Parathyroid adenoma (tissue), 2 donors: ENCODE measurements around the gene ABHD18.
"Not testable (repeated sequence)": the region's sequence is repeated elsewhere in the genome, so short reads cannot be mapped to it uniquely, and the experiment has no call there.

Experiments used
- H2AFZ ChIP-seq: fragments of 300-600 bp; sonication (generic); one replicate; pipeline ENCODE4 v1.7.0; 2017; ENCODE audit warnings: antibody characterized with exemption, mild to moderate bottlenecking
- H3K27ac ChIP-seq: fragments of 300-600 bp; sonication (generic); one replicate; pipeline ENCODE4 v1.7.0; 2017
- H3K27me3 ChIP-seq: fragments of 300-600 bp; sonication (generic); one replicate; pipeline ENCODE4 v1.7.0; 2017; ENCODE audit warnings: low read length; ENCODE audit not compliant: control insufficient read depth, insufficient read depth
- H3K36me3 ChIP-seq: fragments of 300-600 bp; sonication (generic); one replicate; pipeline ENCODE4 v1.7.0; 2017; ENCODE audit warnings: low read length; ENCODE audit not compliant: control insufficient read depth, insufficient read depth
- H3K4me1 ChIP-seq: fragments of 300-600 bp; sonication (generic); one replicate; pipeline ENCODE4 v1.7.0; 2017; ENCODE audit warnings: control low read depth
- H3K4me2 ChIP-seq: fragments of 300-600 bp; sonication (generic); one replicate; pipeline ENCODE4 v1.7.0; 2017; ENCODE audit warnings: low read length
- H3K4me3 ChIP-seq: fragments of 300-600 bp; sonication (generic); one replicate; pipeline ENCODE4 v1.7.0; 2017; ENCODE audit warnings: low read depth, low read length
- H3K79me2 ChIP-seq: fragments of 300-600 bp; sonication (generic); one replicate; pipeline ENCODE4 v1.7.0; 2017; ENCODE audit warnings: control low read depth
- H3K9ac ChIP-seq: fragments of 300-600 bp; sonication (generic); one replicate; pipeline ENCODE4 v1.7.0; 2017; ENCODE audit warnings: mild to moderate bottlenecking
- H3K9me3 ChIP-seq: fragments of 300-600 bp; sonication (generic); one replicate; pipeline ENCODE4 v1.7.0; 2017; ENCODE audit warnings: low read length; ENCODE audit not compliant: control insufficient read depth
- CTCF ChIP-seq: fragments of 300-600 bp; sonication (generic); IDR thresholded peaks from one replicate; pipeline ENCODE4 v1.7.0; 2017; ENCODE audit warnings: antibody characterized with exemption, mild to moderate bottlenecking
- donor health status: primary hyperparathyroidism.

ABHD18 gene

DNA sequence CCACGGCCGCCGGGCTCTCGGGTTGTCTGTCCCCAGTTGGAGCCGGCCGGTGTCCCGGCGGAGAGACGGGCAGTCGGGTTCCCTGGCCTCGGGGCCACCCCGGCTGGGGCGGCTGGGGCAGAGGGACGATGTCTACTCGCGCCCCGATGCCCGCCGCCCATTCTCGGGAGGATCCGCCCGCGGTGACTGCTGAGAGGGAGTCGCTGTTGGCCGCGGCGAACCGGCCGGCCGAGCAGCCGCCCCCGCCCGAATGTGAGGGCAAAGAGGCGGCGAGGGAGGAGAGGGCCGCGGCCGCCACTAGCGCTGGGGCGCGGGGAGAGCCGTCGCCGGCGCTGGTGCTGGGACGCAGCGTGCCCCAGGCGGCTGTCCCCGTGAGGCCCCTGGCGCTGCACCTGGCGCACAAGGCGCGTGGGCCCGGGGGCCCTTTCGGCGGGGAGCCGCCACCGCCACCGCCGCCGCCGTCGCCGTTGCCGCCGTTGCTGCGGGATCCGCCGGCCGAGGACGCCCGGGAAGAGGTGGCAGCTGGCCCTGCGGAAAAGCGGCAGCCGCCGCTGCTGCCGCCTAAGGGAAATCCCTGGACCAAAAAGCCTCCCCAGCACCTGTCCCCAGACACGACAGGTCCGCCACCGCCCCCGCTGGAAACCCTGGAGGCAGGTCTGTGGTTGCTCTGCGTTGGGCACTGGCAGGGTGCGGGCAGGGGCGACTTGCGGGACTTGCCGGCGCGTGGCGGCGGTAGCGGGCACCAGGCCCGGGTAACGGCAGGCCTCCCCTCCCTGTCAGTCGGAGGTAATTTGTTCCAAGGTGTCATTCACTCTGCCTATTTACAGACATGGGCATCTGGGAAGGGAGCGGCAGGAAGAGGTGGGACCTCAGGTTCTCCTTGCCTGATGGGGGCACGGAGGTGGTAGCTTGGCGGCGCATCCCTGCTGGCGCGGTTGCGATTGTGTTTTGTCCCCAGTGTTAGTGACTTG, 96.6 kb downstream of the ABHD18 start:
- Histone ChIP-seq H3K27me3 (no peaks in the 10 kb centered on the region), H3K79me2 (peaks cover 8% of the 10 kb centered on the region), H3K36me3 (no peaks in the 10 kb centered on the region), H2AFZ (peak overlapping the region; percentile 80), H3K4me1 (no peaks in the 10 kb centered on the region), H3K9ac (no peak overlapping the region), H3K27ac (peak overlapping the region; percentile 75), H3K4me3 (peak overlapping the region; percentile 65), H3K9me3 (no peaks in the 10 kb centered on the region), H3K4me2 (peak overlapping the region; percentile 87)
- TF ChIP-seq CTCF, result no peak

GRCh38 chr4:128066453-128066820, 101.2 kb downstream of the ABHD18 start:
- H3K79me2 ChIP-seq, result peaks cover 23% of the 10 kb centered on the region
- not testable (repeated sequence) for H3K36me3 ChIP-seq, H3K4me1 ChIP-seq, H3K27me3 ChIP-seq, H3K9me3 ChIP-seq, H2AFZ ChIP-seq, H3K9ac ChIP-seq, H3K4me2 ChIP-seq, H3K4me3 ChIP-seq, H3K27ac ChIP-seq

GRCh38 chr4:128068918-128069317, 103.7 kb downstream of the ABHD18 start:
- Histone ChIP-seq H3K4me2 (no peak overlapping the region), H3K4me1 (no peaks in the 10 kb centered on the region), H3K9me3 (no peaks in the 10 kb centered on the region), H2AFZ (no peak overlapping the region), H3K36me3 (no peaks in the 10 kb centered on the region), H3K4me3 (no peak overlapping the region), H3K27ac (no peak overlapping the region), H3K79me2 (peaks cover 17% of the 10 kb centered on the region), H3K27me3 (no peaks in the 10 kb centered on the region), H3K9ac (no peak overlapping the region)
- TF ChIP-seq CTCF, result no peak

DNA sequence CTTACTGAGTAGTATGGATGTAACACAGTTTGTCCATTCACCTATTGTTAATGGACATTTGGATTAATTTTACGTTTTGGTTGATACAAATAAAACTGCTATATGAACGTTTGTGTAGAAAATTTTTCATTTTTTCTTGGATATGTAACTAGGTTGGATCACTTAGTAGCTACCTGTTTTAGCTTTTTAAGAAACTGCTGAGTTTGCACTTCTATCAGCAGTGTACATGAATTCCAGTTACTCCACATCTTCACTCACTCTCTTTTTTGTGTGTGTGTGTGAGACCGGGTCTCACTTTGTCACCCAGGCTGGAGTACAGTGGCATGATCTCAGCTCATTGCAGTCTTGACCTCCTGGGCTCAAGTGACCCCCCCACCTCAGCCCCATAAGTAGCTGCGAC, 111.3 kb downstream of the ABHD18 start:
- H3K4me2 ChIP-seq, result no peak overlapping the region
- no peak overlapping the region for H3K4me3 ChIP-seq
- no peaks in the 10 kb centered on the region for H3K36me3 ChIP-seq
- no peak overlapping the region for H2AFZ ChIP-seq
- H3K9ac ChIP-seq, result no peak overlapping the region
- H3K79me2 ChIP-seq, result no peaks in the 10 kb centered on the region
- no peak overlapping the region for H3K27ac ChIP-seq
- no peaks in the 10 kb centered on the region for H3K27me3 ChIP-seq
- H3K4me1 ChIP-seq, result no peaks in the 10 kb centered on the region
- no peak for TF ChIP-seq CTCF
- H3K9me3 ChIP-seq, result no peaks in the 10 kb centered on the region
